ENCODE data around the gene FANCD2. TPM values are rescaled to one million over a fixed set of nuclear protein-coding genes. Genes with fewer than 3 reads are reported as not detected.

The FANCD2 gene
- polyA plus RNA-seq, 4 donors: 14.6 to 22.0 (median 18.6) TPM

Other genes with a start within 250 kb of the FANCD2 start
- 10 to 100 TPM; 50.5 to 79.8 (median 60.8) TPM for gene TADA3, start 234.0 kb upstream of the FANCD2 start, polyA plus RNA-seq (ENCODE audit: insufficient read length in 4 of 4)
- 100 to 1,000 TPM; 103 to 150 (median 131) TPM for gene ARPC4, start 233.4 kb upstream of the FANCD2 start, polyA plus RNA-seq (ENCODE audit: insufficient read length in 4 of 4)
- gene TTLL3, start 216.2 kb upstream of the FANCD2 start, polyA plus RNA-seq (ENCODE audit: insufficient read length in 4 of 4): 10 to 100 TPM; 33.3 to 93.1 (median 56.7) TPM
- gene RPUSD3, start 182.4 kb upstream of the FANCD2 start, polyA plus RNA-seq (ENCODE audit: insufficient read length in 4 of 4): 10 to 100 TPM; 20.4 to 43.0 (median 30.8) TPM
- gene CIDEC, start 146.2 kb upstream of the FANCD2 start, polyA plus RNA-seq (ENCODE audit: insufficient read length in 4 of 4): under 1 TPM in 1 of 4 donors, not detected in 3; 0.37 TPM
- gene JAGN1, start 135.8 kb upstream of the FANCD2 start, polyA plus RNA-seq (ENCODE audit: insufficient read length in 4 of 4): 10 to 100 TPM; 31.1 to 46.2 (median 44.1) TPM
- 10 to 100 TPM in 3 of 4 donors, 1 to 10 TPM in 1; 1.8 to 20.1 (median 14.7) TPM for gene IL17RE, start 123.6 kb upstream of the FANCD2 start, polyA plus RNA-seq (ENCODE audit: insufficient read length in 4 of 4)
- 10 to 100 TPM; 39.0 to 44.0 (median 42.5) TPM for gene IL17RC, start 109.3 kb upstream of the FANCD2 start, polyA plus RNA-seq (ENCODE audit: insufficient read length in 4 of 4)
- gene CRELD1, start 92.6 kb upstream of the FANCD2 start, polyA plus RNA-seq (ENCODE audit: insufficient read length in 4 of 4): 10 to 100 TPM; 44.9 to 77.3 (median 54.0) TPM
- gene PRRT3, start 74.0 kb upstream of the FANCD2 start, polyA plus RNA-seq (ENCODE audit: insufficient read length in 4 of 4): 1 to 10 TPM; 3.2 to 5.6 (median 3.6) TPM
- 10 to 100 TPM; 65.1 to 94.4 (median 83.4) TPM for gene EMC3, start 39.6 kb upstream of the FANCD2 start, polyA plus RNA-seq (ENCODE audit: insufficient read length in 4 of 4)
- under 1 TPM in 1 of 4 donors, not detected in 3; 0.52 TPM for gene FANCD2OS, start 81.8 kb downstream of the FANCD2 start, polyA plus RNA-seq (ENCODE audit: insufficient read length in 4 of 4)
- 100 to 1,000 TPM; 190 to 208 (median 200) TPM for gene BRK1, start 89.2 kb downstream of the FANCD2 start, polyA plus RNA-seq (ENCODE audit: insufficient read length in 4 of 4)
- 10 to 100 TPM; 75.8 to 85.0 (median 83.8) TPM for gene VHL, start 115.3 kb downstream of the FANCD2 start, polyA plus RNA-seq (ENCODE audit: insufficient read length in 4 of 4)
- gene IRAK2, start 138.5 kb downstream of the FANCD2 start, polyA plus RNA-seq (ENCODE audit: insufficient read length in 4 of 4): under 1 TPM; 0.63 to 0.95 (median 0.73) TPM
- 10 to 100 TPM; 29.5 to 36.3 (median 33.8) TPM for gene TATDN2, start 222.0 kb downstream of the FANCD2 start, polyA plus RNA-seq (ENCODE audit: insufficient read length in 4 of 4)

Measured in left renal pelvis (tissue), 4 donors.